Retina (tissue), 1 donor: ENCODE results near the gene AMPD2.
"Not testable (repeated sequence)": the region's sequence is repeated elsewhere in the genome, so short reads cannot be mapped to it uniquely, and the experiment has no call there.

Experiments used
- DNase-seq: peaks from one replicate; pipeline ENCODE4 v3.0.0-alpha.2; 2016

Gene AMPD2

DNA sequence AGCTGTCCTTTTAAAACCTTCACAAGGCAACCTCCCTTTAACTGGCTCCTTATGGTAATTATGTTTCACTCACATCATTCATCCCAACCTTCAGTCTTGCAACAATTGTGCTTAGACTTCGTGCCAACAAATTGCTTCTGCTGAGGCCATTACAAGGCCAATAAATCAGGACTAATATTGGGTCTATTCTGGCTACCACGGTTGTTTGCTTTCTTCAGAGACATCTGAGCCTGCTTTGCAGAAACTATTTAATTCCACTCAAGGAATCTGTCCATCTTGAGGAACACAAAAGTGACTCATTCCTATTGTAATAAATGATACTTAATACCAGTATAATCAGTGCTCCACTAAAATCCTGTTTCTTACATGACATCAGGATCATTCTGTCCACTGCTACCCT, 33.7 kb downstream of the AMPD2 start:
- no peak for DNase-seq

GRCh38 chr1:109654519-109654918, 34.9 kb downstream of the AMPD2 start:
- no peak for DNase-seq

DNA sequence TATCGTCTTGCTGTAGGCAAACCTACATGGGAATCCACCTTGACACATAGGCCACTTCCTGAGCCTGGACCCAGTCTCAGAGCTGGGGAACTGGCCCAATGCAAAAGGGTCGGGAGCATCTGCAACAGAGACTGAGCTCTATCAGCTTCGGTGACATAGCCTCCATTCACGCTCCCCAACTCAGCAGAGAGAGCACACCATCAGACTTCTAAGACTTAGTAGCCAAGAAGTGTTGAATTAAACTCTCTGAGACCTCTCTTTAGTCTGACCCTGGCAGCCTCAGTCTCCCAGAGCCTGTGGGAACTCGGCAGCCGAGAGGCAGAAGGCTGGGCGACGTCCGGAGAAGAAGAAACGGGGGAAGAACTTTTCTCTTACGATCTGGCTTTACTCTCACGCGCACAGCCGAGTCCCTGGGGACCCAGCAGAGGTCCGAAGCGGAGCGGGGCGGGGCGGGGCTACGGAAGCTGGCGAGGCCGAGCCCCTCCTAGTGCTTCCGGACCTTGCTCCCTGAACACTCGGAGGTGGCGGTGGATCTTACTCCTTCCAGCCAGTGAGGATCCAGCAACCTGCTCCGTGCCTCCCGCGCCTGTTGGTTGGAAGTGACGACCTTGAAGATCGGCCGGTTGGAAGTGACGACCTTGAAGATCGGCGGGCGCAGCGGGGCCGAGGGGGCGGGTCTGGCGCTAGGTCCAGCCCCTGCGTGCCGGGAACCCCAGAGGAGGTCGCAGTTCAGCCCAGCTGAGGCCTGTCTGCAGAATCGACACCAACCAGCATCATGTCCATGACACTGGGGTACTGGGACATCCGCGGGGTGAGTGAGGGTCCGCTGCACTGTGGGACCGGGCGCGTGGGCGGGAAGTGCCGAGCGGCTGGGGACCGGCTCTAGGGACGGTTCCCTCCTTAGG, 36.2 kb downstream of the AMPD2 start, which contains the start of gene GSTM4:
Gene GSTM4, plus strand, starts transcription at position 485 of the 905 bp plus-strand sequence. Its CDS starts 291 bp downstream, at position 776.
- peak; percentile 91 for DNase-seq

DNA sequence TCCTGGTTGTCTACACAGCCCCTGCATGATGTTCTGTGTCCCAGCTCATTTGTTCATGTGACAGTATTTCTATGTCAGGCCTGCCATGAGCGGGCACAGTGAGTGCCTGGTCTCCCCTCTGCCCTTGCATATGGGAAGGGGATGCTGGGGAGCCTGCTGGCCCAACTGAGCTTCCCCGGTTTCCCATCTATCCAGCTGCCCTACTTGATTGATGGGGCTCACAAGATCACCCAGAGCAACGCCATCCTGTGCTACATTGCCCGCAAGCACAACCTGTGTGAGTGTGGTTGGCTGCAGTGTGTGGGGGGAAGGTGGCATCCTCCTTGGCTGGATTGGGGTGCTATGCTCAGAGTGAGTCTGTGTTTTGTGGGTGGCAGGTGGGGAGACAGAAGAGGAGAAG, 37.8 kb downstream of the AMPD2 start:
- no peak for DNase-seq

DNA sequence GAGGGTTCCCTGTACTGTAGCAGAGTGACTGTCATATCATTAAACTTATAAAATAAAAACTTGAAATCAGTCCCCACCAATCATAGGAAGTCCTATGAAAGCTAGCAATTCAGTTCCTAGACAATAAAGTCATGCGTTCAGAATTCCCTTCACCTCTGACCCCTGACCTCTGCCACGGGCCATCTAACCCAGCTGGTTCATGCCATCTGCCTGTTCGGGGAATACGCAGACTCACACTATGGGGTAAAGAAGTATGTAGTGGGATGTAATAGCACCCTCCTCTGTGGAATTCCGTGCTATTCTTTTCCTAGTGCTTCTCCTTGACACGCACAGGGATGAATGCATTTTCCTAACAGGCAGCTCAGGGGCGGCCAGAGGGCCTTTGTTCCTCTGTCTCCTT, 38.3 kb downstream of the AMPD2 start:
- DNase-seq: no peak

GRCh38 chr1:109658533-109659042, 39.0 kb downstream of the AMPD2 start:
- no peak for DNase-seq

DNA sequence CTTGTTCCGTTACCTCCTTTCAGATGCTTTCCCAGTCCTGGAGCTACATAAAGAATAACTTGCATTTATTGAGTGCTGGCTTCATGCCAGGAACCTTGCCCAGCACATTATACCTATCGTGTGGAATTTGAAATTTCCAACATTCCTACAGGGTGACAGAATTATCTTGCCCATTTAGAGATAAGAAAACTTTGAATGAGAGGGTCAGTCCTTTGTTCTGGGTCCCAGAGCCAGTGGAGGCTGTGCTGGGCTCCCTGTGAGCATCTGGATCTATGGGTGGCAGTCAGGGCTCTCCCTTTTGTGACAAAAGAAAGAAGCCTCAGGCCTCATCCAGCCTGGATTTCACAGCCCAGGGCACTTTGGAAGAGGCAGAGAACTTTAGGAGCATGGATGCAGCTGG, 39.5 kb downstream of the AMPD2 start:
- DNase-seq: no peak

DNA sequence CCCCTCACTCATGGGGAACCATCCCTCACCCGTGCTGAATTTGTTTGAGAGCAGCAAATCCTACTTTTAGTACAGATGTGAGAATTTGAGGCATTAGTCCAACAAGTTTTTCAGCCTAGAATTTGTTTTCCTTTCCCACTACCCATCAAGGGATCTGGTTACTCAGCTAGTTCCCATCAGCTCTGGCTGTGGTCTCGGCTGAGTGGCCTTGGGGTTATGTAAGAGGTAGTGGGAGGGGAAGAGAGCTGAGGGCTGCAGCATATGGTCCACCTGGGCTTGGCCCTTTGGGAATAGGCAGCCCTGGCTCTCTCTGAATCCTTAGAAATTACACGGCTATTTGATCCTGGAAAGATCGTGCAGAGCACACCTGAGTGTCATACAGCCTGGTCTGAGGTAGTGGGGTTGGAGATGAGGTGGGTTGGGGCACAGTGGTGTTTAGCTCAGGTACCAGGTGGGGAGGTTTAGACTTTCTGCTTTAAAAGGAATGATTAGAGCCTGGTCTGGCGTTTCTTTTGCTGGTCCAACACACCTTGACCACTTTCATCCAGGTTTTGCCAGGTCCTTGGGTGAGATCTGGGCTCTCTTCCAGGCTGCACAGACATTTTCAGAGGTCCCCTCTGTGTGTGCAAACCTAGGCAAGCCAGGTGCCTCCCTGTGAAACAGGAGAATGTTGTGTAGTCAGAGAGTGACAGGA, 40.5 kb downstream of the AMPD2 start:
- DNase-seq: no peak

DNA sequence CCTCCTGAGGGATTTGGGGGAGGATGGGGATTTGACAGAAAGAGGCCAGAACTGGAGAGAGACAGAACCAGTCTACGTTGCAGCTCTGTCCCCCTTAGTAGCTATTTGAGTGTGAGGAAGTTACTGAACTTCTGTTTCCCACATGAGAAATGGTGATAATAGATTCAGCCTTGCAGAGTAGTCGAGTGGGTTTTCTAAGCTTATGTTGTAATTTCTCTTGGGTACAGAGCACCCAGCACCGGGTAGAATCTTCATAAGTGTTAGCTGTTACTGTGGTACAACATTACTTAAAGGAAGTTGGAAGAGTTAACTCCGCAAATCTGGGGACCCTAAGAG, 41.0 kb downstream of the AMPD2 start:
- DNase-seq: not testable (repeated sequence)

GRCh38 chr1:109661391-109661790, 41.8 kb downstream of the AMPD2 start:
- no peak for DNase-seq

GRCh38 chr1:109664671-109665070, 45.0 kb downstream of the AMPD2 start:
- no peak for DNase-seq

DNA sequence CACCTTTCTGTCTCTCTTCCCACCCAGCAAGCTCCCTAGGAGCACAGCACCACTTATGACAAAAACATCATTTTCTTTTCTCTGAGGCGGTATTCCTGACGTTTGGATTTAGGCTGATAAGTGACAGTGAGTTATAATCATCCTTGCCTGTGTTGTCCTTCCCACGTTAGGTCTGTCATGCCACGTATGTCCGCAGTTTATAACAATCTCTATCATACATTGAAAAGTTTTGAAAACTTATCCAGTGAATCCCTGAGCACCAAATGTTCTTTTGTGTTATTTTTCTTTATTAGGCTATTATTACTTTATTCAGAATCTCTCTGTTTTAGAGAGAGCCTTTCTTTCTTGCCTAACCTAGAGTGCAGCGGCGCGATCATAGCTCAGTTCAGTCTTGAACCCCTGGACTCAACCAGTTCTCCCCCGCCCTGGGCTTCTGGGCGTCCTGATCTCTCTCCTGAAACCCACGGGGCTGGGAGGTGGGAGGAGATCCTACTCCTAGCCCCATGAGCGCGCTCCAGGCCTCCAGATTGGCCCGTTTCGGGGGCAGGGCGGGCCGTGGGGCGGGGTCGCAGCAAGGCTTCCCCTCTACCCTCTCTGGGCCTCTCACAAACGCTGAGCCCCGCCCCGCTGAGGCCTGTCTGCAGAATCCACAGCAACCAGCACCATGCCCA, 48.0 kb downstream of the AMPD2 start, which contains the start of gene GSTM2:
Gene GSTM2, plus strand, starts transcription at position 606 of the 671 bp plus-strand sequence. Its CDS starts 59 bp downstream, at position 665.
- peak; percentile 89 for DNase-seq

DNA sequence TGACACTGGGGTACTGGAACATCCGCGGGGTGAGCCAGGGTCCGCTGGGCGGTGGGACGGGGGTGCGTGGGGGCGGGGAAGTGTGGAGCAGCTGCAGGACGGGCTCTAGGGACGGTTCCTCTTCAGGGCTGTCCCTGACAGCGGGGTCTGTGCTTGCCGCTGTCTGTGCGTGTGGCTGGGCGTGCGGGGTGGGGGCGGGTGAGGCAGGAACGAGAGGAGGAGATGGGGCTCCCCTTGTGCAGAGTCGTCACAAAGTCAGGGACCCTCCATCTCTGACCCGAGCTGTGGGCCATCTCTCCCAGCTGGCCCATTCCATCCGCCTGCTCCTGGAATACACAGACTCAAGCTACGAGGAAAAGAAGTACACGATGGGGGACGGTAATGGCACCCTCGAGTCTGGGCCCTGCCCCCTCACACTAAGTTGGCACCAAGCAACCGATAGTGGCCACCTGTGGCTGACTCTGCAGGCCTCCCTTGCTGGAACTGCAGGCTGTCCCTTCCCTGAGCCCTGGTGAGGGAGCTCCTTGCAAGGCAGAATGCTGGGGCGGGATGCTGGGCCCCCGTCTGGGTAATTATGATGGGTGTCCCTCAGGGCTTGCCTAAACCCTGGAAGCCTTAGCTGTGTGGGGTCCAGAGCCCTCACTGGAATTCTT, 48.6 kb downstream of the AMPD2 start:
- DNase-seq: peak; percentile 35

DNA sequence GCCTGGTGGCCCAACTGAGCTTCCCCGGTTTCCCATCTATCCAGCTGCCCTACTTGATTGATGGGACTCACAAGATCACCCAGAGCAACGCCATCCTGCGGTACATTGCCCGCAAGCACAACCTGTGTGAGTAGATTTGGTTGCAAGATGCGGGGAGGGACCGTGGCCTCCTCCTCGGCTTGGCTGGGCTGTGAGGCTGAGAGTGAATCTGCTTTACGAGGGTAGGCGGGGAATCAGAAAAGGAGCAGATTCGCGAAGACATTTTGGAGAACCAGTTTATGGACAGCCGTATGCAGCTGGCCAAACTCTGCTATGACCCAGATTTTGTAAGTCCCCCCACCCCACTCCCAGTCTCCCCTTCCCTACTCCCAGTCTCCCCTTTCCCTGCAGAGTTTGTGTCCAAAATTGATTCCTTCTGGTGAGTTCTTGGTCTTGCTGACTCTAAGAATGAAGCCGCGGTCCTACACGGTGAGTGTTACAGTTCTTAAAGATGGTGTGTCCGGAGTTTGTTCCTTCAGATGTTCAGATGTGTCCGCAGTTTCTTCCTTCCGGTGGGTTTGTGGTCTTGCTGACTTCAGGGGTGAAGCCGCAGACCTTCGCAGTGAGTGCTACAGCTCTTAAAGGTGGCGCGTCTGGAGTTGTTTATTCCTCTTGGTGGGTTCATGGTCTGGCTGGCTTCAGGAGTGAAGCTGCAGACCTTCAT, 49.8 kb downstream of the AMPD2 start:
- no peak for DNase-seq

GRCh38 chr1:109669949-109670302, 50.3 kb downstream of the AMPD2 start:
- DNase-seq: not testable (repeated sequence)

- no peak for DNase-seq
Measured at GRCh38 chr1:109671067-109671466, 51.4 kb downstream of the AMPD2 start.

DNA sequence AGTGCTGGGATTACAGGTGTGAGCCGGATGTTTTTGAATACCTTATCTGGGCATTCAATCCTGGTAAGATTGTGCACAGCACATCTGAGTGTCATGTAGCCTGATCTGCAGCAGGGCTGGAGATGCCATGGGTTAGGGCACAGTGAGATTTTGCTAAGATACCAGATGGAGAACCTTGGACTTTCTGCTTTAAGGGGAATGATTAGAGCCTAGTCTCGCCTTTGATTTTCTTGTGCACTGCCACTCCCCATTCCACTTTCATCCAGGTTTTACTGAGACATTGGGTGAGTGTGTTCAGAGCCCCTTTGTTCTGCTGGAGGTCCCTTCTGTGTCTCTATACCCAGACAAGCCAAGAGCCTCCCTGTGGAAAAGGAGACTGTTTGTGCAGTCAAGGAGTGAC, 54.2 kb downstream of the AMPD2 start:
- DNase-seq: not testable (repeated sequence)

- not testable (repeated sequence) for DNase-seq
Measured at GRCh38 chr1:109676683-109677381, 57.2 kb downstream of the AMPD2 start.

- DNase-seq: no peak
Measured at GRCh38 chr1:109677459-109677858, 57.8 kb downstream of the AMPD2 start.

DNA sequence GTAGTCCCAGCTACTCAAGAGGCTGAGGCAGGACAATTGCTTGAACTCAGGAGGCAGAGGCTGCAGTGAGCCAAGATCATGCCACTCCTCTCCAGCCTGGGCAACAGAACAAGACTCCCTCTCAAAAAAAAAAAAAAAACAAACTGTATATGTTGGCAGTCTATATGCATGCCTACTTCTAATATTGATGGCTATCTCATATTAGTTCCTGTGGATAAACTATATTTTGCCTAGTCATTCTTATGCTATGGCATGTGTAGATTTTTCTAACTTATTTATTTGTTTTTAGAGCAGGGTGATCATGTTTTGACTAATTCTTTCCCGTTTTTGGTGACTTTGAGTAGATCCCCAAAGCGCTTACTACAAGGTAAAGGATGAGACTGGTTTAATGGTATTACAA, 59.0 kb downstream of the AMPD2 start:
- DNase-seq: not testable (repeated sequence)
